AML-193 (cell line): Measurements from ENCODE around the gene MEIS1.

Source experiments
- DNase-seq, 2 experiments: peaks; one replicate each; lab custom pipeline; 2025; lab: John Stamatoyannopoulos, UW

MEIS1 gene

DNA sequence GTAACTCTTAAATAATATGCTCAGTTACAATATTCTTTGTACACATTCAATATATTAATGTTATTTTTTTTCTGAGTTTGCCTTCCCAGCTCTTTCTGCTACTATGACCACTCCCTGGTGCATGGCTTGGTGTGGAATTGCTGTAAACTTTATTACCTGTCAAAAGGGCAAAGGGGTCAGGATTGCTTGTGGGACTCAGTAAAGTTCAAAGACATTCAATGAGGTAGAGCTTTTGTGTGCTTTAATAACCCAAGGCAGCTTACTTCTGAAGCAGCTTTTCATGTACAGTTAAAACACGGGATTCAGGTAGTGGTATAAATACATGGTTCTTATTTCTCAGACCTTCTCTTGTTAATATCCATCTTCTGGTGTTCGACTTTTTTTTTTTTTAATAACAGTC is 132.8 kb downstream of the MEIS1 start:
- no peak for DNase-seq

DNA sequence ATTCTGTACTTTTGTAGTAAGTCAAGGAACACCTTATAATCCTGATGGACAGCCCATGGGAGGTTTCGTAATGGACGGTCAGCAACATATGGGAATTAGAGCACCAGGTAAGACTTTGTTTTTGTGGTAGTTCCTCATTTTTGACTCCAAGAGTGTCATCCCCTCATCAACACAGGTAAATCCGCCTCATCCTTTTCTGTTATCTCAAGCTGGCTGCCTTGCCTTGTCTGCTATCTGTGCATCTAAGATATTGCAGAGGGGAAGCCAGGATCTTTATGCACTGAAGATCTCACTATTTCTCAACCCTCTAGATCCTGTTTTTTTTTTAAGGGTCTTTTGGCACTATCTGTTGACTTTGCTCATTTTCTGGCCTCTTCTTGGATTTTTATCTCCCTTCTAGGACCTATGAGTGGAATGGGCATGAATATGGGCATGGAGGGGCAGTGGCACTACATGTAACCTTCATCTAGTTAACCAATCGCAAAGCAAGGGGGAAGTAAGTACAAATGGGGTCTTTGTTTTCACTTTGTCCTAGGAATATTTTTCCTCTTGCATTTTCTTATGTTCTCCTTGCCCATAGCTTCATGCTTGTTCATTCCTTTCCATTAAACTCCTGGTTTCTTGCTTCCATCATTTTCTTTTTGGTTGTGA is 133.8 kb downstream of the MEIS1 start:
- DNase-seq: no peak

DNA sequence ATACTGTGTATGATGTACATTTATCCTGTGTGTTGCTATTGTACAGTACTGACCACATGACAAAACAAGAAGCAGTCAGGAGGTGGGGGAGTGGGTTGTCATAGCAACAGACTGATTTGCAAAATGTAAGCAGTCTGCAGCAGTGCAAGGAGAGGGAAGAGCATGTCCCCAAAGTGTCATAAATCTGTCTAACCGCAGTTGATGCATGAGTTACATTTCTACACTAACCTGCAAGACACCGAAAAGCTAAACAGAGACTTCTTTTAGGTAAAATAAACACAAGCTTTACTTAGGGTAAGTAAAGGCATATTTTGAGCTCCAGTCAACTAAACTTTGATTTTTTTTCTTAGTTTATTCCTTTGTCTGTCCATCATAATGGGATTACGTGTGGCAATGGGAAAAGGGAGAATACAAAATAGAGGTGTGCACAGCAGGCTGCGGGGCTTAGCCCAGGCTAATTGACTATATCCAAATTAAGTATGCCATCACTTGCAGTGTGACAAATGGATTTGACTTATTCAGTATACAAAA is 134.5 kb downstream of the MEIS1 start:
- DNase-seq: no peak

DNA sequence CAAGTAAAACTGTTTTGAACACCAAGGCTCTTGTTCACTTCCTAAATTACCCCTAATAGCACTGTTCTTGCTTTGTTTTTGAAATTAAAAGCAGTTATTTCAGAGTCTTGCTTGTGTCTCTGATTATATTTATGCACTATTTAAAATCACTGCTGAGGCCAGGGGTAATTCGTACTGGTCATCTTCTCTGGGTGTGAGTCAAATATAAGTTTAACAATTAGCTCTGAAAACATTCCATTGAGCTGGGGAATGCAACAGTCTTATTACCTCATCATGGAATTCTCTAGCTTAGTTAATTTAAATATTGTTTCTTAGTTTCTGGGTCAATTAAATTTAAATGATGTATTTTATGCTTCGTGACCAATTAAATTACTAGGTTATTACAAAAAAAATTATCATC is 135.0 kb downstream of the MEIS1 start:
- DNase-seq: no peak

DNA sequence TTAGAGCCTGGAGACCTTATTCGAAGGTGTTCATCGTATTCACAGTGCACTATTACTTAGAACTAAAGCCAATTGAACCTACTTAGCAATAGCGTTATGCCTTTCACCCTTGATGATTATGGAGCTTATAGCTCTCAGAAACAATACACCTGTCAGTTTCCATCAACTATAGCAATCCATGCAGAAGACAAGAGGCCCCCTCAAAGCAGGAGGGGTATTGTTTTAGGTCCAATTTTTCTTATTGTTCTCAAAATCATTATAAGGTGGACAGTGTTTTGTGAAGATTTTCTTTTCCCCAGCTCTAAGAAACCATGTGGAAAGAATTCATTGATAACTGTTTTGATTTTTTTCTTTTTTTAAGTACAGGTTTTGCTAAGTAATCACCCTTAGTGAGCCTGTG is 135.5 kb downstream of the MEIS1 start:
- no peak for DNase-seq

DNA sequence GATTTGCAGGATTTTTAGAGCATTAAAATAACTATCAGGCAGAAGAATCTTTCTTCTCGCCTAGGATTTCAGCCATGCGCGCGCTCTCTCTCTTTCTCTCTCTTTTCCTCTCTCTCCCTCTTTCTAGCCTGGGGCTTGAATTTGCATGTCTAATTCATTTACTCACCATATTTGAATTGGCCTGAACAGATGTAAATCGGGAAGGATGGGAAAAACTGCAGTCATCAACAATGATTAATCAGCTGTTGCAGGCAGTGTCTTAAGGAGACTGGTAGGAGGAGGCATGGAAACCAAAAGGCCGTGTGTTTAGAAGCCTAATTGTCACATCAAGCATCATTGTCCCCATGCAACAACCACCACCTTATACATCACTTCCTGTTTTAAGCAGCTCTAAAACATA is 137.0 kb downstream of the MEIS1 start:
- no peak for DNase-seq

DNA sequence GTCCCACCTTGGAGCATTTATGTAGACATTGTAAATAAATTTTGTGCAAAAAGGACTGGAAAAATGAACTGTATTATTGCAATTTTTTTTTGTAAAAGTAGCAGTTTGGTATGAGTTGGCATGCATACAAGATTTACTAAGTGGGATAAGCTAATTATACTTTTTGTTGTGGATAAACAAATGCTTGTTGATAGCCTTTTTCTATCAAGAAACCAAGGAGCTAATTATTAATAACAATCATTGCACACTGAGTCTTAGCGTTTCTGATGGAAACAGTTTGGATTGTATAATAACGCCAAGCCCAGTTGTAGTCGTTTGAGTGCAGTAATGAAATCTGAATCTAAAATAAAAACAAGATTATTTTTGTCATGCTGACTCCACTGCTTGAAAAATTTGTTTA is 137.5 kb downstream of the MEIS1 start:
- DNase-seq: no peak

DNA sequence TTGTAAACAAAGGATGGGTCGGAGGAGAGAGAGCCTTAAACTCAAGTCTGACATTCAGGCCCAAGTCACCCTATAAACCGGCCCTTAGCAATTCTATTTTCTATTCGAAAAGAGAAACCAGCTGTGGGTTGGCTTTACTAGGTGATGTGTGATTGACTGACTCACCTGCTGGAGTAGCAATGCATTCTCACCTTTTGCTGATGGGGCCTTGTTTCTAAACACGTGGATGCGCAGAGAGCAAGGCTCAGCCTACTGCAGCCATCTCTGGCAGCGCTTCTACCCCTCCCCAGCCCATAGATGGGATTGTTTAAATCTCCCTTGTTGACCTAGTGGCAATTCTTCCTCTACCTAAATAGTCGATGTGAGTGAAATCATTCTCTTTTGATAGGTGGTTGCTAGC is 138.5 kb downstream of the MEIS1 start:
- no peak for DNase-seq

DNA sequence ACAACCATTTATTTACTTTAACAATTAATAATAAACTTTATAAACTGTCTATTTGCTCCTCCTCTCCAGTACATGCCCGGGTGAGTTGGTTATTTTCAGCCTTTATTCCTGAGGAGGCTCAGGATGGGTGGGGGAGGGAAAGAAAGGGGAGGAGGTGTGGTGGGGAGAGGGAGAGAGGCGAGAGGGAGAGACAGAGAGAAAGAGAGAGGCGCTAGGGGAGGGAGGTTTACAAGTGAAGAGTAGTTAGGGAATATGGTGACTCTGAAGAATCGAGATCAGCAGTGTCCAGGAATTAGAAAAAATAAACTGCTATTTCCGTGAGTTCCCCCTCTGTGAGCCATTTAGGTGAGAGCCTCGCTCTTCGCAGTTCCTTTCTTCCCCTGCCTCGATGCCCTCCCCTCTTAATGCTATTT is 138.9 kb downstream of the MEIS1 start:
- no peak for DNase-seq

DNA sequence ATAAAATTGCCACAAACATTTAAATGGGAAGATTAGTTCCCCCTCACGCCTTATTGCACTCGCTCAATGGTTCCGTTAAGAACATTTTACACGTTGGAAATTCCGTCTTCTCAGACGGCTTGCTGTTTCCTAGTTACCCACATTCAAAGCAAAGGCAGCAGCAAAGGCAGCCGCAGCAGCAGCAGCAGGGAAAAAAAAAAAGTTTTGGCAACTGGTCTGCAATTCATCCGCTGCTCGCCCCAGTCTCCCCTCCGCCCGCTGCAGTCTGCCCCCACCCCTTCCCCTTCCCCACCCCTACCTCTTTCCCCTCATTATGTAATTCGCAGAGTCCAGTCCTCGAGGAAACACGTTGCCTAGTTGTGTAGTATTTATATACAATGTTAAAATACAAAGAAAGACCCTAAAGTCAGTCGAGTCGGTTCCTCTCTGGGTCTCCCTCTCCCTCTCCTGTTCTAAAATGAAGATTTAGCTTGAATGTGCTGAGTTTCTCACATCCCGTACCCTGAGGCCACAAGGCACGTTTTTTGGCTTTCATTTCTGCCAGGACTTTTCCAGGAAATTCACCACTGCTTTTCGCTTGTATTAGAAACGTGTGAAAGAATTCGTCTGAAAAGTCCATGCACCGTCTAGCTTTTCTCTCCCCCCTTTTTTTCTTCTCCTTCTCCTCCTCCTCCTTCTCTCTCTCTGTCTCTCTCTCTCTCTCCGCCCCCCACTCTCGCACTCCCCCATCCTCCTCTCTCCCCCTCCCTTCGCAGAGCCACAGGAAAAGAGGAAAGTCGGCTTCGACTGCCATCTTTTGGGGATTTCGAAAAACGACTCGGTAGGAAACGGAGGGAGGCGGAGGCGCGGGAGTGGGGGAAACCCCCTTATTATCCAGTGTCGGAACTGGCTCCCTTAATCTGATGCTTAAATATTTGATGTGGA is 140.0 kb downstream of the MEIS1 start:
- DNase-seq: no peak

DNA sequence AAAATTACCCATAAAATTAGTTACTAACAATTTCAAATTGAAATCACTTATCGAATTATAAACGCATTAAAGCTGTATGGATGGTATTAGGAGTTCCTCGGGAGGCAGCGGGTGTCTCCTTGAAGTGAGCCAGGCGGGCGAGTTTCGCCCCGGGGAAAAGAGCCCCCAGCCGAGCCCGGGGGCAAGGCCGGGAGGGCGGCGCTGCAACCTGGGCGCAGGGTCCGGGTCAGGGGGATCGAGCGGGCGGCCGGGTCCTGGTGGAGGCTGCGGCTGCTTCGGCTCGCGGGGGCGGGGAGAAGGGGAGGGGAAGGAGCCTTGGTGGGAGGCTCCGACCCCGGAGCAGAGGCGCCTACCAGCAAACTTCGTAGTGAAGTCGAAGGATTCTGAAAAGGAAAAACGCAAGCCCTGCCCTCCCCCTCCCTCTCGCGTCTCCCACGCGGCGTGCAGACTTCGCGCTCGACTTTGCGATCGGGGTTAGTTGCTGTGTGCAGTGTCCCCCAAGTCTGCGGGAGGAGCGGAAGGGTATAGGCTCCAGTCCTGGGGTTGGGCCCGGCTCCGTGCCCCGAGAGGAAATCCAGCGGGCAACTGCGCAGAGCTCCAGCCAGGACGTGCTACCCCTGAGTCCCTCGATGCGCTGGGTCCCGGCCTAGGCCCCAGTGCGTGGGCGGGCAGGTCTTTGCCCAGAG is 140.8 kb downstream of the MEIS1 start:
- DNase-seq: no peak

DNA sequence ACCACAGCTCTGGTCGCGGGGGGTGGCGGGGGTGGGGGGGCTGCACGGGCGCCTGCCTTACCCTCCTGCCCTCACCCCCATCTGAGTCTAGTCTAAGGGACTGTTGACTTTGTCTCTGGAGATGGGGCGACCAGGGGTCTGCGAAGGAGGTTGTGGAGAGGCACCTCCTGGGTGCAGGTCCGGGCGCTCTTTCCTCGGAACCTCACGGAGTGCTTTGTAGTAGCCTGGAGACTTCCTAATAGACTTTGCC is 141.3 kb downstream of the MEIS1 start:
- no peak for DNase-seq

DNA sequence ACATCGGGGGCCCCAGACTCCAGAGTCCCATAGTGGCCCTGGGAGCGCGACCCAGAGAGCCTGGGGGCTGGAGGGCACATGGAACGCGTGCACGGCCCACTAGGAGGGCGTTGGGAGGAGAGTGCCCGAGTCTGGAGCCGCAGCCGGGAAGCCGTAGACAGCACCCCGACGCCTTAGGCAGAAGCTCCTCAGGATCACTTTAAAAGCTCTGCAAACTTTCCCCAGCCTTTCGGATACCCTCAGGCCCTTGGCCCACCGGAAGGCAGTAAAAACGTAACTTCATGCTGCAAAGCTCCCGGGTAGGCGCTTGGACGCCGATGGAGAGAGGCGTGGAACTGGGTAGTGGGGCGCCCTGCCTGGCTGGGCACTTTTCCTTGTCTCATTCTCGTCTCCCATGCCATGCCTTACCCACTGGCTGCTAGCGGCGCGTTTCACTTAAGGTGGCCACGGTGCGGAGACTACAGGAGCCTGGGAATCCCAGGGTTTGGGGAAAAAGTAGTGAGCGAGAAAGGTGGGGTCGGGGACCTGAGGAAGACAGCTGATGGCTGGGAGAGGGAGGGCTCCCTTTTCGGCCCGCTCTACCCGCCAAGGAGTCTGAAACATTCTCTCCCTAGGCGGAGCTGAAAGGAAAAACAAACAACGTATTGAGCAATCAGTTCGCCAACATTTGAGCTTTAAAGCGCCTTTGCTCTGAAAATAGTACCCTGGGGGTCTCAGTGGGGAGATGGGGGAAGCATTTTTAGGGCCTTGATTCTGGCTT is 141.8 kb downstream of the MEIS1 start:
- DNase-seq: no peak

DNA sequence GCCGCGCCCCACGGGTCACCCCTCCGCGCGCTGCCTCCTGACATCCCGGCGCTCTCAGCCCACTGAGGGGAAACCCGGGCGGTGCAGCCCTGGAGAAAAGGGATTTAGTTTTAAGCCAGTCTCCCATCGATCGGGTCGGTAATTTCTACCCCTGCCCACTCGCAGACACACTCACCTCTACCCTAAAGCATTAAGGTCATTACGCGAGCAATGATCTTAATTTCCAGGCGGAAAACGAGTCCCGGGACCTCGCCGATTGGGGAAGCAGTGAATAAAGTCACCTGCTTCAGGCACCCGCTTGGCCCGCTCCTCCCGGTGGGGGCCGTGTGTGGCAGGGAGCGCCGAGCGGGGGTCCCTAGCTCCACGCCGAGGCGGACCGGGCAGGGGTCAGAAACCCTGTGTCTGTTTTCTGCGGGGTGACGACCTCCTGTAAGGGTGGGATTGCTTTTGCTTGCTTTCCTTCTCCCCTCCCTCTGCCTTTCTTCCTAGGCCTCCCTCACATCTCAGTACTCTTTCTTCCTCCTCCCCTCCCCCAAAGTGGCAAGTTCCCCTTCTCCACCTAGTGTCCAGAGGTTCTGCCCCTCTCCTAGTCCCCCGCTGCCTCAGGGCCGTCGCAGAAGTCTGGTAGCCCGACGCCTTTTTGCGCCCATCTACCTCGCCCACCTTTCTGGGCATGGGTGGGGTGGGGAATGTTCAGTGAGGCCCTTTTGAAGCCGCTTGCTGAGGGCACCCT is 142.6 kb downstream of the MEIS1 start:
- DNase-seq: no peak

DNA sequence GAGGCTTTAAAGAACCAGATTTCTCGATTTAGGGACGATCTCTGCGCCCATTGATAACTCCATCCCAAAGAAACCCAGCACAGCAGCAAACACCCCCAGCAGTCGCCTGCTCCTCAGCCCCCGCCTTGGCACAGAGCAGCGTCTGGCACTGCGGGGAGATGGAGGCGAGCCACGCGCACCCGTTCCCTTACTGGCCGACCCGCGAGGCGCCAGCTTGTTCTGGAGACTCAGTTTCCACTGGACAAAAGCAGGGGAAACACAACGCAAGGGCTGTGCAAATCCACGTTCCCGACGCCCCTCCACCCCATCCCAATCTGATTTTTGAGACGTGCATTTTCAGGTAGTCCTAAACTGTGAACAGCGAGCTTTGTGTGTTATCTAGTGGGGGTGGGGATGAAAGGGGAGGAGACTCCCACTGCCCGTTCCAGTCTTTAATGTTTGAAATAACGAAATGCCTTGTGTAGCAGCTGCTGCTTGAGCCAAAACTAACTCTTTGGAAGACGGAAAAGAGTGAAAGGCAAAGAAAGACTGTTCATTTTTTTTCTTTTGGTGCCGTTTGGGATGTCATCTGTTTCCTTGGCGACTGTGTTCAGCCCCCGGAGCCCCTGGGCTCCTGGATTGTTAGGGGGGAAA is 143.2 kb downstream of the MEIS1 start:
- no peak for DNase-seq

DNA sequence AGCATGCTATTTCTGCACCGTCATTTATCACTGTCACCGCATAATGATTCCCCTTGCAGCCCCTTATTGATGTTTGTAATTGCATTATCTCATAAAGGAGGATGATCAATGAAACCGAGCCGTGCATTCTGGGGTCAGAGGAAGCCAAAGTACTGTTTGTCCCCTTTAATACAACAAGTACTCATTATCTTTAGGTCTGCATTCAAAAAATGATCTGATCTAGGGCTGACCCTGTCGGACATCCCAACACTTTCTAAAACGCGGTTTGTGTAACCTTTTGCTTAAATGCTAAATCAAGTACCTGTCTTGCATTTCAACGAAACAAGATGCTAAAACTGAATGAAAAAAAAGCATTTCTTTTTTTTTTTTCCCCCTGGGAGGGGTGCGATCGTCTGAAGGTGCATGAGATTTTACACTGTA is 143.8 kb downstream of the MEIS1 start:
- DNase-seq: no peak

DNA sequence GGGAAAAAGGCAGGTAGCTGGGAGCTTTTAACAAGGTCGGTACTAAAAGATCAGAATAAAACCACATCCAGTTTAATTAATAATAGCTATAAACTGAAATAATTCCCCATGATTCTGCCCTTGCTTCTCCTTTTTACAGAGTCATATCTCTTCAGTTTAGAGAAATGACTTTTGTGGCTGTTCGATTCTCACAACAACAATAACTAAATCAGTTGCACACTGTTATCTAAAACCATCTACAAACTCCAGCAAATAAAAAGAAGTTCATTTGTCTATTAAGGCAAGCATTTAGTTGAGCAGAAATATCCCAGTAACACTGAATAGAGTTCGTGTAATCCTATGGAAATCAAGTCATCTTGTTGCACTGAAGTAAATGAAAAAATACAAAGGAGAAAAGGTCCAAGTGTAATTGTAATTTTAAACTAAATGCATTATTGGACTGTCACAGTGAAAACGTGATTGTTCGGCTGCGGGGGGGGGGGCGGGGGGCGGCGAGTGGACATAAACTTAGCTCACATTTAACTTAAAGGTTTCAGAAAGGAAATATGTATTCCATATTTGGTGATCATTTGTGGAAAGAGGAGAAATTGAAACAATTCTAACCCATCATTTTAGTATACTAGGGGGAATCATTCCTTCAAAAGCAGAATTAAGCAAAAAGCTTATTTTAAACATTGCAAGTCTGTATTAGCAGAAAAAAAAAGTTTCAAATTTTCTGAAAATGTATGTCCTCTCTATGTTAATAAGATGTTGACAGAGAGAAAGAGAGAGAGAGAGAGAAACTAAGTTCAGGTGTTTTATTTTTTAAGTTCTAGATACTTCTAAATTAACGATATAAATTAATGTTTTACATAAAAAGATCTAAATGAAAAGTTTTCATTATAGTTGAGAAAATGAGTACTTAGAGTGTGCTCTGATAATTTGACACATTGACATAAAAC is 144.5 kb downstream of the MEIS1 start:
- DNase-seq: no peak

DNA sequence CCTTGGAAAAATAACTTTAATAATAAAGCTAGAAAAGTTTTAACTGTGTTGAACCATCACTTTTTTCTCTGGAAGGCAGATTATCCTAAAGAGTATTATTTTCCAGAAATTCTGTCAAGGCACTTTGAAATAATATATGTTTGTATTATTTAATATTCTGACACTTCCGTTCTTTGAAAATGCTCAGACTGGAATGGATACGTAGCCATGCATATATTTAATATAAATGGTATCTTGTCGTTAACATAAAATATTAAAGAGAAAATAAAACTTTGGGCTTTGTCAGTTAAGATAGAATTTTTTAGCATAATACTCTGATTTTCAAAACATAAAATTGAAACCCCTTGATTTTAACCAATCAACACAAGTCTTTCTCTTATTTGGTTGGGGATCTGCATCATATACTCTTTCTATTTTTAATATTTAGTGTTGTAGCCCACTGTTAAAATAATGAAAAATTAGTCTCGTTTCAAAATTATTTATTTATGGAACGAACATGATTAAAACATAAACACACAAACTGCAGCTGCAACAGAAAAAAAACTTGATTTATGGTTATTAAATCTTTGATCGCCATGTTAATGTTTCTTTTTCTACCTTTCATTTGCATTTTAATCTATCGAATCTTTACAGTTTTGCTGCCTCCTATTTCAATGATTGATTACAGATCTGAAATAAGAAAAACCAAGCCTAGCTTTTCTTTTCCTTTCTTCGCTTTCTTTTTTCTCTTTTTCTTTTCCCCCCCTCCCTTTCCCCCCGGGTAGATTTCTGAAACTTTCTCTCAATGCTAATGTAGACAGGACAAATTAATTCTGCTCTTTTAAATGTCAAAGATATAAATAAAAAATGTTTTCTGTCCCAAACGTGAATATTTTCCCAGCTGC is 145.5 kb downstream of the MEIS1 start:
- DNase-seq: no peak
